ENCODE measurements around the gene OR9A2.

The OR9A2 gene

DNA sequence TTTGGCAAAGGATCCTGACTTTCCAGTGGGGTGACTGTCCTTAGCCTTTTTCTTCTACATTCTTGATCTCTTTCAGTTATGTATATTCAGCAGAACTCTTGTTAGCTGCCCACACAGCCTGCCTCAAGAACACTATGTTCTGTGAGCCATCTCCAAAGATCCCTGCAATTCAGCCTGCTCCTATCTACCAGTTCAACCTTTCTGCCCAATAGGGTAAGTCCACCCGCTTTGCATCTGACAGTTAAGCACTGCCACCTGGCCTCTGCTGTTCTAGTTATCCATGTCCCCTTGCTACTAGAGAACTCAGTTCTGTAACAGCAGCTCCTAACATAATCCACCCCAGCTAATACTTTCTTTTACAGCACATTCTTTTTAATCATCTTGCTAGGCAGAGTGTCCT is 13.5 kb downstream of the OR9A2 start:
- DNase-seq (ENCODE audit: extremely low read depth, low read depth): no peak
- TF ChIP-seq, protein P1, sequence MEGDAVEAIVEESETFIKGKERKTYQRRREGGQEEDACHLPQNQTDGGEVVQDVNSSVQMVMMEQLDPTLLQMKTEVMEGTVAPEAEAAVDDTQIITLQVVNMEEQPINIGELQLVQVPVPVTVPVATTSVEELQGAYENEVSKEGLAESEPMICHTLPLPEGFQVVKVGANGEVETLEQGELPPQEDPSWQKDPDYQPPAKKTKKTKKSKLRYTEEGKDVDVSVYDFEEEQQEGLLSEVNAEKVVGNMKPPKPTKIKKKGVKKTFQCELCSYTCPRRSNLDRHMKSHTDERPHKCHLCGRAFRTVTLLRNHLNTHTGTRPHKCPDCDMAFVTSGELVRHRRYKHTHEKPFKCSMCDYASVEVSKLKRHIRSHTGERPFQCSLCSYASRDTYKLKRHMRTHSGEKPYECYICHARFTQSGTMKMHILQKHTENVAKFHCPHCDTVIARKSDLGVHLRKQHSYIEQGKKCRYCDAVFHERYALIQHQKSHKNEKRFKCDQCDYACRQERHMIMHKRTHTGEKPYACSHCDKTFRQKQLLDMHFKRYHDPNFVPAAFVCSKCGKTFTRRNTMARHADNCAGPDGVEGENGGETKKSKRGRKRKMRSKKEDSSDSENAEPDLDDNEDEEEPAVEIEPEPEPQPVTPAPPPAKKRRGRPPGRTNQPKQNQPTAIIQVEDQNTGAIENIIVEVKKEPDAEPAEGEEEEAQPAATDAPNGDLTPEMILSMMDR (IDR thresholded peaks at IDR 0.05; ENCODE audit: low read depth, low read length): no peak

GRCh38 chr7:143012409-143012808 is 14.5 kb downstream of the OR9A2 start:
- no peak for DNase-seq (ENCODE audit: extremely low read depth, low read depth)
- TF ChIP-seq, protein P1 (IDR thresholded peaks at IDR 0.05; ENCODE audit: low read depth, low read length): no peak

DNA sequence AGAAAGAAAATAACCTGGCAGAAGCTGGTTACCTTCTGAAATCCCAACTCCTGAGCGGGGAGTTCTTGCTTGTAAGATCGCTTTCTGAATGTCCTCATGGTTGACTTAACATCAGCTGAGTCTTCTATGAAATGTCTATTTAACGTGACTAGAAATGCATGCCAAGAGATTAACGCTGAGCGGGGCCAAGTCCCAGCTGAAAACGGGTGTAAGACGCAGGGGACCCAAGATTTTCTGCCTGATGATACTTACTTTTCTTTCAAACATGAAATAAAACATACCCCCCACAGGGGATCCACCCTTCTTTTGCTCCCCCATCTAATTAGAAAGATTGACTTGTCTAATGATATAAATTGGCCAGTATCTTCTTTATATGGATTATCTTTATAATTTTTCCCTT is 14.9 kb downstream of the OR9A2 start:
- no peak for DNase-seq (ENCODE audit: extremely low read depth, low read depth)
- TF ChIP-seq, protein P1 (IDR thresholded peaks at IDR 0.05; ENCODE audit: low read depth, low read length): no peak

DNA sequence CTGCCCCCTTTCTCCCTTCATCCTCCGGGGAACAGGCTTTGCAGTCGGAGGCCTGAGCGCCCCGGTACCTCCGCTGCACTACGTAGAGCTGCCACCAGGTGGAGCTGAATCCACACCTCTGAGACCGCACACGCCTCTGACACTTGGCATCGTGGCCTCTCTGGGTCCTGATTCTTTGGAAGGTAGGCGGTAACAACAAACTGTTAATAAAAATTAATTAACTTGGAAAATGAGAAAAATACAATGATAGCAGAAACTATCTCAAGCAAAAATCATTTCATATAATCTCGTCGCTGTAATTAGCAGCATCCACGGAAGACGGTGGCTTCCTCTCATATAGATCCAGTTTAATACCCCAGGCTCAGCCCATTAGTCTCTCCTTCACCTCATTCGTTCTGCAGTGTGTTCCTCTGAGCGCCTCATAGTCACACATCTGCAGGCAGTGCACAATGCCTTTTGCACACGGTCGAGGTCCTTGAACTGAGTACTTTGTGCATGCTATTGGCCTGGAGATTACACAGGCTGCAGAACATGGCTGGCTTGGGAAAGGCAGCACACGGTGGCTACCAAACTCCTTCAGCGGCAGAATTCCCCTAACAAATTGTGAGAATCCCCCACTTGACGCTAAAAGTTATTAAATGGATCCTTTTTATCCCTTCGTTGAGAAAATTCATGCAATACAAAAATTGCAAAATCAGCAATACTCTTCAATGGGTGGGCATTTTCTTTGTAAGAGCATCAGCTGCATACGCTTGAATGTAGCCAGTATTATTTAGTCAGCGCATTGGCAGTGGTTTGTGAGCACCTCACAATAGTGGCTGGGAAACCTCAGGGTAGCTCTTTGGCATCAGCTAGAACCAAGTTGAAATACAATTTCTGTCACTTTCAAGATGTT is 18.7 kb downstream of the OR9A2 start:
- DNase-seq (ENCODE audit: extremely low read depth, low read depth): no peak
- TF ChIP-seq, protein P1 (IDR thresholded peaks at IDR 0.05; ENCODE audit: low read depth, low read length): peak; percentile 100

DNA sequence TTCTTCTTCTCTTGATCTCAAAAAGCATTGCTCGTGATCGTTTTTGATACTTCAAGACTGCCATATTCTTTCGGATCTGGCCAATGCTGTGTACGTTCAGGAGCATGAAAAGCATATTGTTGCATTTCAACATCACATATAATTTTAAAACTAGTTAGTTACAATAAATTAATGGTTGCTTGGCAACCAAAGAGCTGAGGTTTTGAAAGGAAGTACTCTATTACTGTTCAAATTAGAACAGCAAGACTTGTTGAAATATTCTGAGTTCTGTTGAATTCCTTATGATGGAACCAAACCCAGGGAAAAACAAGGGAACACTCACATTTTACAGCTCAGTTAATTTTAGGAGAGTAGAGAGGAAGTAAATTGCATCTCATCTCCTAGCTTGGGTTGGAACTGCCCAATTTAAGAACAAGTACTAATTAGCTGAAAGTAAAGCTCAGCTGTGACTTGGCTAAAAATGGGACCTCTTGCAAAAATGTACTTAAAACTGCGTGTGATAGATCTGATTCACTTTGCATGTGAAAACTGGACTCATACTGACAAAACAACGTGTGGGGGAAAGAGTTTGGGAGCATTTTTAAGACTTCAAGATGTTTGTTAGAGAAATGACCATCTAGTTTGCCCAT is 21.2 kb downstream of the OR9A2 start:
- TF ChIP-seq, protein P1 (IDR thresholded peaks at IDR 0.05; ENCODE audit: low read depth, low read length): no peak
- DNase-seq (ENCODE audit: extremely low read depth, low read depth): no peak

GRCh38 chr7:143003393-143004051 is 23.4 kb downstream of the OR9A2 start:
- TF ChIP-seq, protein P1 (IDR thresholded peaks at IDR 0.05; ENCODE audit: low read depth, low read length): peak; percentile 67
- no peak for DNase-seq (ENCODE audit: extremely low read depth, low read depth)

DNA sequence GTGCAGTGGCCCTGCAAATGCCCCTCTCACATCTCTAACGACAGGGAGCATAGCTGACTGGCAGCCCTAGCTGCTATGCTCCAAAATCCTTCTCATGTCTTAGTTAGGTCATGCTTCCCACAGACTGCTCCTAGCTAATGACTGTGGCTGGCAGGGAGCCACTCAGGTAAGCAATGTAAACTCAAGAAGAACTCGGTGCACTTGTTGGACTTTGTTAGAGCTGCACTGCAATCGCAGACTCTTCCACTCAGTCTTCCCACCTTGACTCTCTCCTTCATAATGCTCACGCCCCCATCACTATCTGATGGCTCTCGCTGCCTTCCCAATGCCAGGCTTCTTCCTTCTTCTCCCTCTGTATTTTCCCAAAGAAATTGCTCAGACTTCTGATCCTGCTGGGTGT is 24.0 kb downstream of the OR9A2 start:
- TF ChIP-seq, protein P1 (IDR thresholded peaks at IDR 0.05; ENCODE audit: low read depth, low read length): no peak
- no peak for DNase-seq (ENCODE audit: extremely low read depth, low read depth)

Data from AG09319 (cell line).